GM12891 (cell line): ENCODE data around the gene CRISPLD2.

ENCODE experiments used
- POLR2A ChIP-seq: IDR thresholded peaks from 2 replicates; pipeline ENCODE4 v1.6.1; 2011; ENCODE audit warnings: low read depth, low read length, control low read depth
- POLR2AphosphoS5 ChIP-seq: IDR thresholded peaks from 2 replicates; pipeline ENCODE4 v1.6.1; 2011; ENCODE audit warnings: low read depth, low read length, control low read depth
- POU2F2 ChIP-seq: IDR thresholded peaks from 2 replicates; pipeline ENCODE4 v1.6.1; 2011; ENCODE audit warnings: low read depth, mild to moderate bottlenecking, control low read depth, low read length, moderate library complexity
- TAF1 ChIP-seq: IDR thresholded peaks from 2 replicates; pipeline ENCODE4 v1.6.1; 2011; ENCODE audit warnings: low read depth, low read length, control low read depth

DNA sequence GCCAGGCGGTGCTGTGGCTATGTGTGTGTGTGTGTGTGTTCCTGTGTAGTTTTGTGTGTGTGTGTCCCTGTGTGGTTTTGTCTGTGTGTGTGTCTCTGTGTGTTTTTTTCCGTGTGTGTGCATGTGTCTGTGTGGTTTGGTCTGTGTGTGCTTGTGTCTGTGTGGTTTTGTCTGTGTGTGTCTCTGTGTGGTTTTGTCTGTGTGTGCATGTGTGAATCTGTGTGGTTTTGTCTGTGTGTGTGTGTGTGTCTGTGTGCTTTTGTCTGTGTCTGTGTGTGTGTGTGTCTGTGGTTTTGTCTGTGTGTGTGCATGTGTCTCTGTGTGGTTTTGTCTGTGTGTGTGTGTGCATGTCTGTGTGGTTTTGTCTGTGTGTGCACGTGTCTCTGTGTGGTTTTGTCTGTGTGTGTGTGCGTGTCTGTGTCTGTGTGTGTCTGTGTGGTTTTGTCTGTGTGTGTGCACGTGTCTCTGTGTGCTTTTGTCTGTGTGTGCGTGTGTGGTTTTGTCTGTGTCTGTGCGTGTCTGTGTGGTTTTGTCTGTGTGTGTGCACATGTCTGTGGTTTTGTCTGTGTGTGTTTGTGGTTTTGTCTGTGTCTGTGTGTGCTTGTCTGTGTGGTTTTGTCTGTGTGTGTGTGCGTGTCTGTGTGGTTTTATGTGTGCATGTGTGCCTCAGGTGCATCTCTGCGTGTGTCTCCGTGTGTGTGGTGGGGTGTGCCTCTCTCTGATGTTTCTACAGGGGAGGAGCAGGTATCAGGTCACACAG is 129.2 kb downstream of the CRISPLD2 start:
- TF ChIP-seq POLR2A, result no peak
- no peak for TF ChIP-seq TAF1
- no peak for TF ChIP-seq POU2F2
- TF ChIP-seq POLR2AphosphoS5, result no peak
